T-helper 9 cell (primary cell): ENCODE measurements around the gene HOXA3.

Experiments
- DNase-seq: peaks from one replicate; pipeline ENCODE4 v3.0.0-alpha.2; 2020

HOXA3 gene

GRCh38 chr7:27111751-27112277 lies 40.6 kb downstream of the HOXA3 start:
- no peak for DNase-seq

- no peak for DNase-seq
Measured at GRCh38 chr7:27111042-27111750, 41.2 kb downstream of the HOXA3 start.

GRCh38 chr7:27110186-27111031 lies 42.0 kb downstream of the HOXA3 start:
- no peak for DNase-seq

GRCh38 chr7:27109466-27110185 lies 42.8 kb downstream of the HOXA3 start:
- no peak for DNase-seq

GRCh38 chr7:27108390-27109127 lies 43.8 kb downstream of the HOXA3 start:
- no peak for DNase-seq

- DNase-seq: no peak
Measured at GRCh38 chr7:27107391-27108381, 44.7 kb downstream of the HOXA3 start.

- no peak for DNase-seq
Measured at GRCh38 chr7:27106901-27107240, 45.5 kb downstream of the HOXA3 start.

GRCh38 chr7:27106181-27106900 lies 46.0 kb downstream of the HOXA3 start:
- no peak for DNase-seq

GRCh38 chr7:27105301-27106031 lies 46.9 kb downstream of the HOXA3 start:
- DNase-seq: no peak

- no peak for DNase-seq
Measured at GRCh38 chr7:27104341-27105058, 47.9 kb downstream of the HOXA3 start.

- DNase-seq: no peak
Measured at GRCh38 chr7:27103489-27104226, 48.7 kb downstream of the HOXA3 start.

GRCh38 chr7:27102581-27103442 lies 49.6 kb downstream of the HOXA3 start, which contains the start of gene HOXA2:
TSS of gene HOXA2 (minus strand) at chr7:27102683. CDS start at chr7:27102500, 183 bp downstream.
- DNase-seq: no peak

- DNase-seq: no peak
Measured at GRCh38 chr7:27101957-27102580, 50.3 kb downstream of the HOXA3 start.

GRCh38 chr7:27101171-27101956 lies 51.0 kb downstream of the HOXA3 start:
- no peak for DNase-seq

GRCh38 chr7:27100694-27101170 lies 51.7 kb downstream of the HOXA3 start:
- no peak for DNase-seq
